ENCODE results near the gene PHF21A.
"Not testable (repeated sequence)": the region's sequence is repeated elsewhere in the genome, so short reads cannot be mapped to it uniquely, and the experiment has no call there.

PHF21A gene

GRCh38 chr11:45904309-45904915, 216.8 kb downstream of the PHF21A start:
- DNase-seq (ENCODE audit: low read depth in 3 of 3), result no peak

GRCh38 chr11:45902452-45903380, 218.5 kb downstream of the PHF21A start:
- DNase-seq (ENCODE audit: low read depth in 3 of 3), result no peak

- DNase-seq (ENCODE audit: low read depth in 3 of 3), result no peak
Observed at GRCh38 chr11:45901626-45902025, 219.6 kb downstream of the PHF21A start.

GRCh38 chr11:45900916-45901617, 220.2 kb downstream of the PHF21A start:
- no peak for DNase-seq (ENCODE audit: low read depth in 3 of 3)

GRCh38 chr11:45900175-45900800, 221.0 kb downstream of the PHF21A start:
- not testable (repeated sequence) for DNase-seq (ENCODE audit: low read depth in 3 of 3)

GRCh38 chr11:45899448-45900174, 221.6 kb downstream of the PHF21A start:
- peak in 2 of 3 experiments; percentile 33 to 58 for DNase-seq (ENCODE audit: low read depth in 3 of 3)

- DNase-seq (ENCODE audit: low read depth in 3 of 3), result no peak
Observed at GRCh38 chr11:45899086-45899447, 222.2 kb downstream of the PHF21A start.

GRCh38 chr11:45897556-45897955, 223.7 kb downstream of the PHF21A start:
- no peak for DNase-seq (ENCODE audit: low read depth in 3 of 3)

- DNase-seq (ENCODE audit: low read depth in 3 of 3), result no peak
Observed at GRCh38 chr11:45896422-45896984, 224.8 kb downstream of the PHF21A start.

GRCh38 chr11:45895553-45896259, 225.5 kb downstream of the PHF21A start:
- no peak for DNase-seq (ENCODE audit: low read depth in 3 of 3)

- DNase-seq (ENCODE audit: low read depth in 3 of 3), result no peak
Observed at GRCh38 chr11:45894555-45895247, 226.6 kb downstream of the PHF21A start.

- DNase-seq (ENCODE audit: low read depth in 3 of 3), result no peak
Observed at GRCh38 chr11:45892856-45893255, 228.4 kb downstream of the PHF21A start.

- DNase-seq (ENCODE audit: low read depth in 3 of 3), result no peak
Observed at GRCh38 chr11:45890886-45891550, 230.2 kb downstream of the PHF21A start.

- no peak for DNase-seq (ENCODE audit: low read depth in 3 of 3)
Observed at GRCh38 chr11:45889966-45890365, 231.3 kb downstream of the PHF21A start.

- no peak for DNase-seq (ENCODE audit: low read depth in 3 of 3)
Observed at GRCh38 chr11:45889555-45889954, 231.7 kb downstream of the PHF21A start.

- DNase-seq (ENCODE audit: low read depth in 3 of 3), result no peak
Observed at GRCh38 chr11:45887587-45887986, 233.7 kb downstream of the PHF21A start.

- DNase-seq (ENCODE audit: low read depth in 3 of 3), result no peak
Observed at GRCh38 chr11:45886816-45887520, 234.3 kb downstream of the PHF21A start.

GRCh38 chr11:45885921-45886721, 235.1 kb downstream of the PHF21A start:
- DNase-seq (ENCODE audit: low read depth in 3 of 3), result no peak

Measured in stimulated activated CD4-positive, alpha-beta T cell treated with anti-CD3 and anti-CD28 coated beads, TNF-alpha, amount 100 ng/mL, for 24 hours (primary cell).